Mesodermal cell (in vitro differentiated cells): ENCODE results near the gene ANKDD1A.
A peak's percentile ranks its signal among the peaks of the same experiment; 100 is the strongest.

Source experiments
- H3K27ac ChIP-seq: 2 replicates; pipeline ENCODE4 v1.7.0; 2013; ENCODE audit warnings: mild to moderate bottlenecking, low read depth, low read length, moderate library complexity; ENCODE audit not compliant: severe bottlenecking
- H3K36me3 ChIP-seq: 2 replicates; pipeline ENCODE4 v1.7.1; 2013; ENCODE audit warnings: mild to moderate bottlenecking, low read length, moderate library complexity; ENCODE audit not compliant: control insufficient read depth, insufficient read depth
- H3K4me1 ChIP-seq: one replicate; pipeline ENCODE4 v1.7.1; 2013; ENCODE audit warnings: mild to moderate bottlenecking, low read length; ENCODE audit not compliant: insufficient read depth, control insufficient read depth, poor library complexity, severe bottlenecking
- H3K4me3 ChIP-seq: 2 replicates; pipeline ENCODE4 v1.7.0; 2013; ENCODE audit warnings: low read length, control low read depth, mild to moderate bottlenecking; ENCODE audit not compliant: insufficient read depth, poor library complexity, severe bottlenecking; ENCODE audit errors: extremely low read depth
- H3K9me3 ChIP-seq: 2 replicates; pipeline ENCODE4 v1.7.1; 2013; ENCODE audit warnings: mild to moderate bottlenecking, low read length, moderate library complexity; ENCODE audit not compliant: control insufficient read depth
- WGBS, 2 experiments: methylation state at CpG; one replicate each; pipeline ENCODE4 v1.1.5; 2013; ENCODE audit warnings: missing lambda C conversion rate in 2 of 2; ENCODE audit not compliant: insufficient coverage in 2 of 2; 5-methylcytosine and 5-hydroxymethylcytosine counted together

Gene ANKDD1A

DNA sequence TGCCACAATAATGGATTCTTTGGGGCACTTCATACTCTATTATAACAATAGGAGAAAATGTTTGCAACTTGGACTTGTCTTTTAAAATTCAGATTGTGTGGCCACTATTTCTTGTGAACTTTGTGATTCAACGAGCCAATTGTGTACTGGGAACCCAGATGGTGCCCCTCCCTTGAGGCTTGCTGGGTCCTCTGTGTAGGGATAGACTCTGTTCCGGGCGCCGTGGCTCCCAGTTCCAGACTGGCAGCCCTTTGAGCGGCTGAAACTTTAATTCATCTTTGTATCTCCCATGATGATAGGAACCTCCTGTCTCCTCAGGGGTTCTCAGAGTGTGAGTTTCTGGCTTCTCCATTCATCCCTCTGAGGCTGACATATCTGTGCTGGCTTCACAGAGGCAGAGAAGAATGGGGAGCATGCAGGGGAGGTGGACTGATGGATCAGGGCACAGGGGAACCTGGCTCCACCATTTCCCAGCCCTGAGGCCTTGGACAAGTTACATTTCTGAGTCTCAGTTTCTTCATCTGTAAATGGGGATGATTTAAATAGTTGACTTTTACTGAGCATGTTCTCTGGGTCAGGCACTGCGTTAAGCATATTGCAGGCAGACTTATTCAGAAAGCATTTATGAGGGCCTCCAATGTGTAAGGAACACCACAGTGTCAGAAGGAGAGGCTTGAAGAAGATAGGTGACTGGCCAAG, 15.2 kb upstream of the ANKDD1A start:
- peaks cover 9% of the 10 kb centered on the region for H3K9me3 ChIP-seq
- 94 to 97% methylated on average over 6 of the region's 6 CpGs for WGBS, 2 experiments
- H3K27ac ChIP-seq, result no peak overlapping the region
- no peaks in the 10 kb centered on the region for H3K36me3 ChIP-seq
- no peak overlapping the region for H3K4me3 ChIP-seq
- peaks cover 40% of the 10 kb centered on the region for H3K4me1 ChIP-seq

GRCh38 chr15:64897345-64897985, 14.2 kb upstream of the ANKDD1A start:
- Histone ChIP-seq H3K4me1 (peaks cover 40% of the 10 kb centered on the region), H3K36me3 (no peaks in the 10 kb centered on the region), H3K27ac (peak overlapping the region; percentile 32), H3K9me3 (peaks cover 12% of the 10 kb centered on the region), H3K4me3 (no peak overlapping the region)
- WGBS, 2 experiments, result 70 to 97% methylated on average over 1 to 5 of the region's 6 CpGs

DNA sequence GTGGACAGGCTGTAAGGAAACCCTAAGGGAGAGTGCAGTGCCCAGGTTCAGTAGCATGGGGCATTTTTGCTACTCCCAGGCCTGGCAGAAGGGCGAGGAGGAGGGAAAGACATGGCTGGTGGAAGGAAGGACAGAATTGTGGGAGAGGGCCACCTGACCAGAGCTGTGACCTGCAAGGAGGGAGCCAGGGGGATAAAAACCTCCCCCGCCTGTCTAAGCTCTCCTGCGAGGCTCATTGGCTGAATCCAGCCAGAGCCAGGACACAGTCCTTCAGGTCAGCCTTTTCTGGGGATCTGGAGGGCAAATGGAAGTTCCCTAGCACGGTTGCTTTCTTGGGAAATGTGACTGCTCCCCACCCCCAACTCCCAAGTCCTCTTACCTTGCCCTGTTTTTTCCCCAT, 13.3 kb upstream of the ANKDD1A start:
- 86 to 97% methylated on average over 3 of the region's 4 CpGs for WGBS, 2 experiments
- Histone ChIP-seq H3K4me3 (no peak overlapping the region), H3K9me3 (peaks cover 12% of the 10 kb centered on the region), H3K36me3 (no peaks in the 10 kb centered on the region), H3K27ac (peak overlapping the region; percentile 23), H3K4me1 (peaks cover 36% of the 10 kb centered on the region)

- Histone ChIP-seq H3K4me3 (no peak overlapping the region), H3K36me3 (no peaks in the 10 kb centered on the region), H3K9me3 (peaks cover 12% of the 10 kb centered on the region), H3K4me1 (peaks cover 13% of the 10 kb centered on the region), H3K27ac (no peak overlapping the region)
- 92 to 100% methylated on average over 3 of the region's 5 CpGs for WGBS, 2 experiments
Observed at GRCh38 chr15:64901141-64901540, 10.6 kb upstream of the ANKDD1A start.

GRCh38 chr15:64901914-64902313, 9.8 kb upstream of the ANKDD1A start:
- Histone ChIP-seq H3K36me3 (no peaks in the 10 kb centered on the region), H3K4me1 (peaks cover 10% of the 10 kb centered on the region), H3K27ac (no peak overlapping the region), H3K9me3 (peaks cover 16% of the 10 kb centered on the region), H3K4me3 (no peak overlapping the region)
- WGBS, 2 experiments, result 80% methylated on average over 1 of the region's 2 CpGs; no CpG with 5 or more reads in 1 of the 2 experiments

DNA sequence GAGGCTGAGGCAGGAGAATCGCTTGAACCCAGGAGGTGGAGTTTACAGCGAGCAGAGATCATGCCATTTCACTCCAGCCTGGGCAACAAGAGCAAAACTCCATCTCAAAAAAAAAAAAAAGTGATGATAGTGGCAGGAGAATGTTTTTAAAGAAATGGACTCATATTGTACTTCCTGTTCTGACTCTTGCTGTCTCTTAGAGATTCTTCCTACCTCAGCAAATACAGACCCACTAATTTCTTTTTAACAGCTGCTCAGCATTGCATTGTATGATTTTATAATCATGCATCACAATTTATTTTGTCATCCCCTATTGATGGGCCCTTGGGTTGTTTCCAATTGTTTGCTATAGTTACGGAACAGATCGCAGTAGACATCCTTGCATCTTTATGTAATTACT, 8.8 kb upstream of the ANKDD1A start:
- peaks cover 20% of the 10 kb centered on the region for H3K9me3 ChIP-seq
- H3K27ac ChIP-seq, result no peak overlapping the region
- 80% methylated on average over 1 of the region's 4 CpGs; no CpG with 5 or more reads in 1 of the 2 experiments for WGBS, 2 experiments
- peaks cover under 1% of the 10 kb centered on the region for H3K4me1 ChIP-seq
- no peaks in the 10 kb centered on the region for H3K36me3 ChIP-seq
- H3K4me3 ChIP-seq, result no peak overlapping the region

- H3K27ac ChIP-seq, result no peak overlapping the region
- no peaks in the 10 kb centered on the region for H3K4me1 ChIP-seq
- H3K4me3 ChIP-seq, result no peak overlapping the region
- peaks cover 20% of the 10 kb centered on the region for H3K9me3 ChIP-seq
- H3K36me3 ChIP-seq, result no peaks in the 10 kb centered on the region
- WGBS, 2 experiments, result 93 to 94% methylated on average over 3 to 4 of the region's 4 CpGs
Observed at GRCh38 chr15:64903326-64903950, 8.3 kb upstream of the ANKDD1A start.

DNA sequence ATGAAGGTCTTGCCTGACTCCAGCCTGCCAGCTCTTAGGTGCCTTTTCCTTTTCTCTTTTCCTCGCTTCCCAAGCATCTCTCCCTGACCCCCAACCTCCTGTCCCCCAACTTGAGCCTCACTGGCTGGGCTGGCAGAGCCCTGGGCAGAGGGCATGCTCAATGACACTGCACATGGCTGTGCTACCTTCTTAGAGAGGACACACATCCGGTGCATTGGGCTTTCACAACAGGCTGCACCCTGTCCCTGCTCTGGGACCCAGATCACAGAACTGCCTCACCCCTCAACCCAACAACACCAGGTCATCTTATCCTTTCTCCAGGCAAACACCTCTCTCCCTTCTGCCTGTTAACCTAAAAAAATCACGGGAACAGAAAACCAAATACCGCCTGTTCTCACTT, 7.5 kb upstream of the ANKDD1A start:
- peaks cover 20% of the 10 kb centered on the region for H3K9me3 ChIP-seq
- no peak overlapping the region for H3K4me3 ChIP-seq
- no peaks in the 10 kb centered on the region for H3K36me3 ChIP-seq
- no peak overlapping the region for H3K27ac ChIP-seq
- 83 to 100% methylated on average over 1 to 2 of the region's 4 CpGs for WGBS, 2 experiments
- no peaks in the 10 kb centered on the region for H3K4me1 ChIP-seq

GRCh38 chr15:64905119-64905831, 6.4 kb upstream of the ANKDD1A start:
- H3K27ac ChIP-seq, result no peak overlapping the region
- H3K4me3 ChIP-seq, result peak overlapping the region; percentile 9
- WGBS, 2 experiments, result 23 to 31% methylated on average over 25 to 28 of the region's 30 CpGs
- H3K36me3 ChIP-seq, result no peaks in the 10 kb centered on the region
- peaks cover 20% of the 10 kb centered on the region for H3K9me3 ChIP-seq
- no peaks in the 10 kb centered on the region for H3K4me1 ChIP-seq

- Histone ChIP-seq H3K36me3 (no peaks in the 10 kb centered on the region), H3K4me1 (no peaks in the 10 kb centered on the region), H3K27ac (no peak overlapping the region), H3K9me3 (peaks cover 17% of the 10 kb centered on the region), H3K4me3 (no peak overlapping the region)
- WGBS, 2 experiments, result 90 to 98% methylated on average over 6 to 7 of the region's 9 CpGs
Observed at GRCh38 chr15:64905941-64906340, 5.8 kb upstream of the ANKDD1A start.
